ENCODE results near the gene MCUR1.

GRCh38 chr6:13831615-13832014 lies 17.3 kb upstream of the MCUR1 start:
- no peak for TF ChIP-seq CTCF (conservative IDR thresholded peaks at IDR 0.05 in 1 of 2, IDR thresholded peaks at IDR 0.05 in 1 of 2; ENCODE audit: low read depth in 1 of 2, low read length in 2 of 2)
- TF ChIP-seq EZH2 (IDR thresholded peaks at IDR 0.05; ENCODE audit: low read length, missing control alignments) = no peak

Data from fibroblast of lung (primary cell).